Measurements from ENCODE around the gene CSRNP3.

DNA sequence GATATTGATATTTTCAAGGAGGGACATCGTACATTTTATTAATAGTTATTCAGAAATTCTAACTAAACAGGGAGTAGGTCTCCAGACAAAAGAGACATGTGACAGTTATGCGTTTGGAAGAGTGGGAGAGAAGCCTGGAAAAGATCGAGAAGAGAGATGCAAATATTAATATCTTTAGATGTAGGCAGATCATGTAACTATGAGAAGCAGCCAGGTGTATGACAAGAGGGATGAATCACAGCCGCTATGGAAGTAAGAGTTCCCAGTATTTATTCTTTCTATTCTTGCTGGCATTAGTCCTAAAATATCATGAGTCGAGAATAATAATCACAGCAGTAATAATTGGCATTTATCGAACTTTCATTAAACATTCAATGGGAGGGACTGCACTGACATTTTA, 140.2 kb downstream of the CSRNP3 start:
- TF ChIP-seq, protein P1, sequence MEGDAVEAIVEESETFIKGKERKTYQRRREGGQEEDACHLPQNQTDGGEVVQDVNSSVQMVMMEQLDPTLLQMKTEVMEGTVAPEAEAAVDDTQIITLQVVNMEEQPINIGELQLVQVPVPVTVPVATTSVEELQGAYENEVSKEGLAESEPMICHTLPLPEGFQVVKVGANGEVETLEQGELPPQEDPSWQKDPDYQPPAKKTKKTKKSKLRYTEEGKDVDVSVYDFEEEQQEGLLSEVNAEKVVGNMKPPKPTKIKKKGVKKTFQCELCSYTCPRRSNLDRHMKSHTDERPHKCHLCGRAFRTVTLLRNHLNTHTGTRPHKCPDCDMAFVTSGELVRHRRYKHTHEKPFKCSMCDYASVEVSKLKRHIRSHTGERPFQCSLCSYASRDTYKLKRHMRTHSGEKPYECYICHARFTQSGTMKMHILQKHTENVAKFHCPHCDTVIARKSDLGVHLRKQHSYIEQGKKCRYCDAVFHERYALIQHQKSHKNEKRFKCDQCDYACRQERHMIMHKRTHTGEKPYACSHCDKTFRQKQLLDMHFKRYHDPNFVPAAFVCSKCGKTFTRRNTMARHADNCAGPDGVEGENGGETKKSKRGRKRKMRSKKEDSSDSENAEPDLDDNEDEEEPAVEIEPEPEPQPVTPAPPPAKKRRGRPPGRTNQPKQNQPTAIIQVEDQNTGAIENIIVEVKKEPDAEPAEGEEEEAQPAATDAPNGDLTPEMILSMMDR (IDR thresholded peaks at IDR 0.05) = no peak
- no peak for TF ChIP-seq POLR2A (IDR thresholded peaks at IDR 0.05)
